Measurements from ENCODE around the gene TMC6. TPM values are rescaled to one million over a fixed set of nuclear protein-coding genes. Genes with fewer than 3 reads are reported as not detected.
"Not testable (repeated sequence)": the region's sequence is repeated elsewhere in the genome, so short reads cannot be mapped to it uniquely, and the experiment has no call there.

Gene TMC6
- total RNA-seq, 1 experiment from 2014 or later = 34.5 TPM

DNA sequence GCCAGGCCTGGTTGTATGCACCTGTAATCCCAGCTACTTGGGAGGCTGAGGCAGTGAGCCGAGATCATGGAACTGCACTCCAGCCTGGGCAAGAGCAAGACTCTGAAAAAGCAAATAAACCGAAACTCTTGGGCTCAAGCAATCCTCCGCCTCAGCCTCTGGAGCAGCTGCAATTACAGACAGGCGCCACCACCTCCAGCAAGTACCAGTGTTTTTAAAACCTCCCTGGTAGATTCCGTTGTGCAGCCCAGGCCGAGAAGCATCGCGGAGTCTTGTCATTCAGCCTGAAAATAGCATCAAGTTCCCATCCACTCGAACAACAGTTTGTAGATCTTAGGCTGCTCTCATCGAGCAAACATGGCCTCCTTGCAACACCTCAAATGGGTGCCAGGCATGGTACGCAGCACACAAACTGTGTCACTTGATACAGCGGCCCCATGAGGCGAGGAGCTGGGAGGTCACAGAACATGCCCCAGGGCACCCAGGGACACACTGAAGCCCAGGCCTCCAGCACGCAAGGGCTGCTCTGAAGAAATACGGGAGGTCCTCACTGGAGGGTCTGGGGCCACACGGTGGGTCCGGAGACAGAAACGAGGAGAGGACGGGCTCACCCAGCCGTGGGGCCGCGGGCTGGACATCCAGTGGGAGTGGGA, 18.1 kb downstream of the TMC6 start:
- no peak for DNase-seq (ENCODE audit: low spot score)

DNA sequence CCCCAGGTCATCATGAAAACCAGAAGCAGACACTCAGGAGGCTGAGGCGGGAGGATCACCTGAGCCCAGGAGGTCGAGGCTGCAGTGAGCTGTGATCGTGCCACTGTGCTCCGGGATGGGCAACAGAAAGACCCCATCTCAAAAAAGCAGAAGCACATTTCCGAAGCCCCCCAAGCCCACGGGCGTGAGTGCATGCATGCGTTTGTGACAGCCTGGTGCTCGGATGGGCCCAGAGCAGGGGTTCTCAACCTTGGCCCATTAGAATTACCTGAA, 19.1 kb downstream of the TMC6 start:
- no peak for DNase-seq (ENCODE audit: low spot score)

DNA sequence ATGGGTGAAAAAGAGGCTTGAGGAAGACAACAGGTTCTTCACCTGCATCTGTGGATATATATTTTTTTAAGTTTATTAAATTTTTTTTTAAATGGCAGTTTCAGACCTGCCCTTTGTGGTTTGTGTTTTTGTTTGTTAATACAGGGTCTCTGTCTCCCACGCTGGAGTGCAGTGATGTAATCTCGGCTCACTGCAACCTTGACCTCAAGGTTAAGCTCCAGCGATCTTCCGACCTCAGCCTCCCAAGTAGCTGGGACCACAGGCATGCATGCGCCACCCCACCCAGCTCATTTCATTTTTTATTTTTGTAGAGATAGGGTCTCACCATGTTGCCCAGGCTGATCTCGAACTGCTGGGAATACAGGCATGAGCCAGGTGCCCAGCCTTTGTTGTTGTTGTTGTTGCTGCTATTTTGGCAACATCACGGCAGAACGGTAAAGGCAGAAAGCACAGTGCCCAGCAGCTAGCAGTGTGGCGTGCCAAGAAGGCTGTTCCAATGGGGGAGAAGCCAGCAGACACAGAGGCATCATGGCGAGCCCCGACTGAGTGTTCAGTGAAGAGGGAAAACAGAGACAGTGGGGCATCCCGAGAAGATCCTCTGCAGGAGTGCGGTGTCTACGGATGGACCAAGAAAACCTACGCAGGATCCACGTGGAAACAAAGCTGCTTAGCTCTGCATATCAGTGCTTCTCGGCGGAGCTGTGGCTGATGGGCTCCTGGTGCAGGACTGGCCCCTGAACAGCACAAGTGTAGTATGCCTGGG, 19.6 kb downstream of the TMC6 start:
- no peak for DNase-seq (ENCODE audit: low spot score)

DNA sequence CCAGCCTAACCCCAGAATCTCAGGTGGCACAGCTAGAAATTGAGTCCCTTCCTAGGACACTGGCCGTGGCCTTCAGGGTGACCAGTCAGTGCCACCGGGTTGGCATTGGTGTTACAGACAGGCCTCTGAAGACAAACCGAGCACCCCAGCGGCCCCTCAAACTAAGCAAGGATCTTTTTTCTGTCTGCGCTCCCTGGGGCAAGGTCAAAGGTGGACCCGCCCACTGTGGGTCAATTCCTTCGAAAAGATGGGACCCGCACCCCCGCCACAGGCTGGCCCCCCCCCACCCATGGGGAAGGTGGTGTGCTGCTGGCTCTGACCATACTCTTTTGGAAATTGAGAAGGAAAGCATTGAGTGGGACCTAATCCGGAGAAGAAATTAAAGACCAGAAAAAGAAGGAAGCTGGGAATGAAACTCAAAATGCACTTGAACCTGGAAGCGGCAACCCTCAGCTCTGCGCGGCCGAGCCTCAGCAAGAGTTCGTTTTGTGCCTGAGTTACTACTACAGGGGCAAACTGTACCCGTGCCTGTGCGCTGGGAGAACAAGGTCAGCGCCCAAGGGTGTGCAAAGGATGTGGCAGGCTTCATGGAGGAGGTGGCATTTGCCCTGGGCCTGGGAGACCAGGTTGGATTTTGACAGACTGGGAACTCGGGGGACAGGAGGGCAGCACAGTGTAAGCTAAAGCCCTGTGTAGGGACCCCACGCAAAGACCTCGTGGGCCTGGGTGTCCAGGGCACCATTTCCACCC, 20.4 kb downstream of the TMC6 start:
- DNase-seq (ENCODE audit: low spot score) = no peak

DNA sequence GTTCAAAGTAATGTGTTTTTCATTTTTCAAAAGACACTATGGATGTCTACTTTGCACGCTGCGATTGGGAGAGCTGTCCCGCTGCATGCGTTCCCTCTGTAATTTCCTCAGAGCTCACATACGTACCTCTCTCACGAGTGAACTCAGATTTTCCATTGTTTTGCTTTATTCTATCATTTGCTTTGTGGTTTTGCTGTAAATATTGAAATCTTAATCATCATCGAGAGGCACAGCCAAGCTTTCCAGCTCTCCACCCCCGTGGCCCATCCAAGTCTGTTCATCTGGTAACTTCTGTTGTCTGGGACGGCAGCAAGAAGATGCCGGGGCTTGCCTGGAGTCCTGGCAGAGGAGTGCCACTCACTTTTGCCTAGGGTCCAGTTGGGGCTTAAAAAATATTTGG, 21.1 kb downstream of the TMC6 start:
- DNase-seq (ENCODE audit: low spot score) = no peak

DNA sequence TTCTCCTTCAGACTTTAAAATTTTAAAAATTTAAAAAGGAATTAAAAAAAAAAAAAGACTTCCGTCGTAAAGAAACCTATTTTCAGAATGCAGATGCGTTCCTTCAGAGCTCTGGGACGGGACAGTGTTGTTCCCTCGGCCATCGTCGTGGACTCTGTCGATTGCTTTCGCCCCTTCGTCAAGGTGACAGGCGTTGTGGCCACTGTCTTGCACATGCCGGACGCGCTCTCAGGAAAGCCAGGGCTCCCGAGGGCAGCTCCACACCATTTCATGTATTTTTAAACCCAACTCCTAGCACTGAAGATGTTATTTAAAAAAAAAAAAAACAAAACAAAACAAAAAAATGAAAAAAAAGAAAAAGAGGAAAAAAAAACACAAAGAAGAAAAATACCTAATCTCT, 22.3 kb downstream of the TMC6 start:
- DNase-seq (ENCODE audit: low spot score) = no peak

DNA sequence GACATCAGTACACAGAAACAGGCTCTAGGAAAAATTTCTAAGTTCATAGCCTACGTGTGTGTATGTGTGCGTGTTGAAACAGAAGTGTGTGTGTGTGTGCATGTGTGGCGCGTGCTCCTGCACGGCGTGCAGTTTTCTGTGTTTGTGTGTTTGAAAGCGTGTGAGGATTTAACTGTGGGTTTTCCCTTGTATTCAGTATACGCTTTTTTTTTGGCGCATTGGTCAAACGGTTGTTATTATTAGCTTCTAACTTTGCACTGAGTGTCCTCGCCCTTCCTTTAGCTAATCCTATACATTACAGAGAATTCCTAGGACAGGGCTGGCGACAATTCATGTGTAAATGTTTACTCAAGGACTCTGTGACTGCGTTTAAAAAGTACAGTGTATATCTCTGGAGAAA, 23.0 kb downstream of the TMC6 start:
- DNase-seq (ENCODE audit: low spot score) = no peak

DNA sequence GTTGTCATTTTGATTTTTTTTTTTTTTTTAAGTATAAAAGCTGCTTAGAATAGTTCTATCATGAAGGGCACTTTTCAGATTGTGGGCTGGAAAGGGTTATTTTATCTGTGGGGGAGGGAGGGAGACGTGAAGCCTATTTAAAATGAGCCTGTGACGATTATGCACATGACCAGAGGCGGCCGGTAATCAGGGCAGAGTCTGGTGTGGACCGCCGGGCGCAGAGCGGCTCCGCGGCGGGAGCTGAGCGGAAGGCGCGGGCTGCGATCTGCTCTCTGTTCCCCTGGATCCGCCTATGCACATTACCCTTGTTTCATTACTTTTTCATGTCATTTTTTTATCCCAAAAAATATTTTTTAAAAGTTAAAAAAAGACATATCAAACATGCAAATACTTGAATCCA, 23.5 kb downstream of the TMC6 start:
- DNase-seq (ENCODE audit: low spot score) = no peak

DNA sequence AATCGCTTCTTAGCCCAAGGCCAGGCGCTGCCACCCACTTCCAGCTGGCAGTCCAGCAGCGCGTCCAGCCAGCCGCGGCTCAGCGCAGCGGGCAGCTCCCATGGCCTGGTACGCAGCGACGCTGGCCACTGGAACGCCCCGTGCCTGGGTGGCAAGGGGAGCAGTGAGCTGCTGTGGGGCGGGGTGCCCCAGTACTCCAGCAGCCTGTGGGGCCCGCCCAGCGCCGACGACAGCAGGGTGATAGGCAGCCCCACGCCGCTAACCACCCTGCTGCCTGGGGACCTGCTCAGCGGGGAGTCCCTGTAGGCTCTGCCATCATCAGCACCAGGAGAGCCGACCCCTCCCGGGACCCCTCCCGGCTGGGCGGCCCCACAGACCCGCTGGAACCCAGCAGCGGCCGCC, 24.0 kb downstream of the TMC6 start:
- DNase-seq (ENCODE audit: low spot score) = no peak

DNA sequence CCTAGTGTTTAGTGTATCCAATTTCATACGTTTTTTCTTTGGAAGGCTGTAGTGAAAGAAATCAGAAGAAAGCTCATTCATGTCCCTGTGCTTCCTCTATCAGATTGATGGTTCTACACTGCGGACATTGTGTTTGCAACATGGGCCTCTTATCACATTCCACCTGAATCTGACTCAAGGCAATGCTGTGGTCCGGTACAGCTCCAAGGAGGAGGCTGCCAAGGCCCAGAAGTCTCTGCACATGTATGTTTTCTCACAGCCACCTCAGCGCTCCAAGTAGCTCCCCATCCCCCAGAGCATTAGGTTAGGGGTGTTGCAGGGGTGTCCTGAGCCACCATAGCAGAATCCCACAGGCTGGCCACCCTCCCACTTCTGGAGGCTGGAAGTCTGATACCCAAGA, 25.2 kb downstream of the TMC6 start:
- DNase-seq (ENCODE audit: low spot score) = no peak

DNA sequence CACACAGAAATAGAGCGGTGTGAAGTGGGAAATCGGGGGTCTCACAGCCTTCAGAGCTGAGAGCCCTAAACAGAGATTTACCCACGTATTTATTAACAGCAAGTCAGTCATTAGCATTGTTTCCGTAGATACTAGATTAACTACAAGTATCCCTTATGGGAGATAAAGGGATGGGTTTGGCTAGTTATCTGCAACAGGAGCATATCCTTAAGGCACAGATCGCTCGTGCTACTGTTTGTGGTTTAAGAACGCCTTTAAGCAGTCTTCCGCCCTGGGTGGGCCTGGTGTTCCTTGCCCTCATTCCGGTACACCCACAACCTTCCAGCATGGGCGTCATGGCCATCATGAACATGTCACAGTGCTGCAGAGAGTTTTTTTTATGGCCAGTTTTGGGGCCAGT, 27.0 kb downstream of the TMC6 start:
- DNase-seq (ENCODE audit: low spot score) = no peak

DNA sequence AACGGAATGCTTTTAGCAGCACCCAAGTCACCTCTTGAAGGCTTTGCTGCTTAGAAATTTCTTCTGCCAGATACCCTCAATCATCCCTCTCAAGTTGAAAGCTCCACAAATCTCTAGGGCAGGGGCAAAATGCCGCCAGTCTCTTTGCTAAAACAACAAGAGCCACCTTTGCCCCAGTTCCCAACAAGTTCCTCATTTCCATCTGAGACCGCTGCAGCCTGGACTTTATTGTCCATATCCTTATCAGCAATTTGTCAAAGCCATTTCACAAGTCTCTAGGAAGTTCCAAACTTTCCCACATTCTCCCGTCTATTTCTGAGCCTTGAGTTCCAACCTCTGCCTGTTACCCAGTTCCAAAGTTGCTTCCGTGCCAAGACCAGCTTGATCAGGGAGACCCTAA, 27.4 kb downstream of the TMC6 start:
- no peak for DNase-seq (ENCODE audit: low spot score)

DNA sequence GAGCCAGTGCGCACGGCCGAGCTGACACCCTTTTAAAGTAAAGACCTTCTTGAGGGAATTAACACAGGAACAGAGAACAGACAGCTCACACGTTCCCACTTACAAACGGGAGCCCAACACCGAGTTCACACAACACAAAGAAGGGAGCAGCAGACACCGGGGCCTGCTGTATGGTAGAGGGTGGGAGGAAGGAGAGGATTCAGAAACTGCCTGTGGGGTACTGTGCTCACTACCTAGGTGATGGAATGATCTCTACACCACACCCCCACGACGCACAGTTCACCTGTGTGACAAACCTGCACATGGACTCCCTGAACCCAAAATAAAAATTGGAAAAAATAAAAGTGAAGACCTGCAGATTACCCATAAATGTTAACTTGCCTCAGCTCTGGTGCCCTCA, 32.5 kb downstream of the TMC6 start:
- no peak for DNase-seq (ENCODE audit: low spot score)

DNA sequence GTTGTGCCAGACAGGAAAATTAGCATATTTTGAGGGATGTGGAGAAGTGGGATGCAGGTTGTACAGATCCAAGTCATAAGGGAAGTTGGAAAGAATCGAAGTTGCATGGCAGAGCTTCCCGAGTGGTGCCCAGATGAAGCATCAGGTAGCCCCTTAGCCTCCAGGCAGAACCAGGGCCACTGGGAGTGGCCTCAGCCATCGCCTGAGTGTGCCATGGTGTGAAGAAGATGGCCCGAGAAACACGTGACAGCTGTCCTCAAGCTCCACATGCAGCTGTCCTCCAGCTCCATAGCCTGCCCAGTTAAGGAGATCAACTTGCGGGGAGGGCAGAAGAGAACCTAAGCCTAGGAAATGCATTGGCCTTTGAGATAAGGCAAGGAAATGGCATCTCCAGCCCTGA, 33.5 kb downstream of the TMC6 start:
- no peak for DNase-seq (ENCODE audit: low spot score)

DNA sequence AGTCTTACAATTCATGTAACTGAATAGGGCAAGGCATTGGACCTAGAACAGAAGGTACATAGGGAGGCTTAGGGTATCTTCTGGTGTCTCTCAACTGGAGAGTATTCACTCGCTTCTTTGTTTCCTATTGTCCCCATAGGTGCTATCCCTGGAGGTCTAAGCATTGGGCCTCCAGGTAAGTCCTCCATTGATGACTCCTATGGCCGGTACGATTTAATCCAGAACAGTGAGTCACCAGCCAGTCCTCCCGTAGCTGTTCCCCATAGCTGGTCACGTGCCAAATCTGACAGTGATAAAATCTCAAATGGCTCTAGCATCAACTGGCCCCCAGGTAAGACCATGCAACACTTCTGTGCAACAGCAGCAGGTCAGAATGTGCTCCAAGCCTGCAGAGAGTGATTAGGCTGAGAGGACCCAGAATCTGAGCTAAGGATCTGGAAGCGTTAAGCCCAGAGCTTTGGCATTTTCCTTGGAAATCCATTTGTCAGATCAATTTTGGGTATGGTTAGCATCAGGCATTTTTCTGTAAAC, 35.7 kb downstream of the TMC6 start:
- DNase-seq (ENCODE audit: low spot score) = no peak

DNA sequence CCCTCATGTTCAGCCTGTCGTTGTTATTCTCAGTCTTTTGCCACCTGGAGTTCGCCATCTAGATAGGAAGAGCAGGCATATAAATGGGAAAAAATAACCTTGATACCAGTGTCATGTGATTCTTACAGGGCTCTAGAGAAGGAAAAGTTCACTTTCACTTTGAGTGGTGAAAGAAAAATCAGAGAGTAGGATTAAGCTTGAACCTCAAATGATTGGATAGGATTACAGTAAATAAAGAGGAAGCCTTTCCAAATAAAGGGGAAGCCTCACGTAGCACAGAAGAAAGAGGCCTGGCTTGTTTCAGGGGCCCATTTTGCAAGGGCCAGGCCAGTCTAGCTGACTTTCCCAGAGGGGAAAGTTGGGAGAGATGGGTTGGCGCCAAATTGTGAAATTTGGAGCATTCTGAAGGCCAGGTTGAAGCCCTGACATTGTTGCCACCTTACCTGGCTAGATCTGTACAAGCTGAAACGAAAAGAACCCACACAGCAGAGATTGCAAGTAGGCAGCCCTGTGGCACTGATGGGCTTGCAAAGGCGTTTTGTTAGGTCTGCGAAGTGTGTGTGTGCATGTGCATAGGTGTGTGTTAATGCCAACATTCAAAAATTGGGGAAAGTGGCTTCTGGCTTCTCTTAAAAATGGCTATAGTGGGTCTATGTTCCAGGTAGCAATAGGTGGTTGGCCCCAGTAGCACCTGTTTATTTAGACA, 38.8 kb downstream of the TMC6 start:
- DNase-seq (ENCODE audit: low spot score) = no peak

DNA sequence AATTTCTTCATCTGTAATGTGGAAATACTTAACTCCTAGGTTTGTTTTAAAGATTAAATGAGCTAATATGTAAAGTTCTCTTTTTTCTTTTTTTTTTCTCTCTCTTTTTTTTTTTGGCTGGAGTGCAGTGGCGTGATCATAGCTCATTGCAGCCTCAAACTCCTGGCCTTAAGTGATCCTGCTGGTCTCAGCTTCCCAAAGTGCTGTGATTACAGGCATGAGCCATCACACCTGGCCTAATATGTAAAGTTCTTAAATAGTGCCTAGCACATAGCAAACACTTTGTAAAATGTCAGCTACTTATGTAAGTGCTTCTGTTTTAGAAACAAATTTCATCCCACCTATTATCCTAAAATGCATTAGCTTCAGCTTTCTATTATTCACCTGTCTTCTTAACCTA, 40.0 kb downstream of the TMC6 start:
- no peak for DNase-seq (ENCODE audit: low spot score)

DNA sequence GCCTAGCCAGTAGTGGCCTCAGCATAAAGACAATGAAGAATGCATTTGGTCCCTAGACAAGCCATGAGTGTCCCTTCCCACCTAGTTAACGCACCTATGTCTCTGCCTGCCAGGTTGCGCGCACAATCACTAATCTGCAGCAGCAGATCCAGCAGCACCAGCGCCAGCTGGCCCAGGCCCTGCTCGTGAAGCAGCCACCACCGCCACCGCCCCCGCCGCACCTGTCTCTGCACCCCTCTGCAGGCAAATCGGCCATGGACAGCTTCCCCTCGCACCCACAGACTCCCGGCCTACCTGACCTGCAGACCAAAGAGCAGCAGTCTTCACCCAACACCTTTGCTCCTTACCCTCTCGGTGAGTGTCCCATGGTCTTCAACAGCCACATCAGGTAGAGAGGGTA, 41.8 kb downstream of the TMC6 start:
- no peak for DNase-seq (ENCODE audit: low spot score)

DNA sequence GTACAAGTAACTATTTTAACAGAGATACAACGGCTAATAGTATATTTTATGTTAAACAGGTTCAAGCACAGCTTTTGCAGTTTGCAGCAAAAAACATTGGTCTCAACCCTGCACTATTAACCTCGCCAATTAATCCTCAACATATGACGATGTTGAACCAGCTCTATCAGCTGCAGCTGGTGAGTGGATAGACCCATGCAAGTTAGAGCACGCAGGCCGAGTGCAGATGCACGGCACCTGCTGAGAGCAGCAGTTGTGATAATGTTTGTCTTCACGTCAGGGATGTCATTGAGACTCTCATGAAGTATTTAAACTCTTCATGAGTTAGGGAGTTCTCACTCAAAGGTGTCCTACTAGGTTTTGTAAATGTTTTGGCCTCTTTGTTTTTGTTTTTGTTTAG, 45.6 kb downstream of the TMC6 start:
- DNase-seq (ENCODE audit: low spot score) = no peak

DNA sequence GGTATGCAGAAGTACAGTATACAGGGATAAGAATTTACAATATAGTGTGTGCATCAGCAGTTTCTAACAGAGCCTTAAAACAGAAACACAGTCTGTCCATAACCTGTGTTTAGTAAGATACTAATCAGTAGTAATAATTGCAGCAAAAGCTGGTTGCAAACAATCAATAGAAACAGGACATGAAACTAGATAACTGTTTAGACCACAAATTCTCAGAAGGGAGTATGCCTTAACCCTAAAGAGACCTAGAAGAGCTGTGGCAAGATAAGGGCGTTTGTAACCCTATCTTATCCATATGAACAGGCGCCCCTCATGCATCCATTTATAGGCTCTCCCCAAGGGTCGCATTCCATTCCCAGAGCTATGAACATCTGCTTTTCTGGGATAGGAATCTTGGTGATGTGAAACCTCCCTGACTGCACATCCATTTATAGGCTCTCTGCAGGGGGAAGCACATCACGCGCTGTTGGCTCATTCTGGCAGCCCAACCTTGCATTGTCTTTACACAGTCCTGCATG, 46.1 kb downstream of the TMC6 start:
- DNase-seq (ENCODE audit: low spot score) = not testable (repeated sequence)

DNA sequence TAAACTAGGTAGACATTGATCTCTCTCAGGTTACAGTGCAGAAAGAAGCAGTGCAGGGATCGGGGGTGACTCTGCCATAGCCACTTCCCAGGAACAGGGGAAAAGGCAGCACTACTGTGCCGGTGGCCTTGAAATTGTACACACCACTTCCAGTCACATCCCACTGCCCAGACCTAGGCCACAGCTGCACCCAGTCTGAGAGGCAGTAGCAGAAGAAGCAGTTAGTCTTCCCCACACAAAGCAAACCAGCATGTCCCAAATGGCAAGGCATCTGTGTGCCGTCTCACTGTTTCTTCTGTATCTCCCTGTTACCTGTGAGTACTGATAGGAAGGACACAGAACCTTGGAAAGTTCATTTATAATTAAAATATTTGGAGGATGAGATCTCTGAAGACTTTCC, 47.0 kb downstream of the TMC6 start:
- DNase-seq (ENCODE audit: low spot score) = no peak

DNA sequence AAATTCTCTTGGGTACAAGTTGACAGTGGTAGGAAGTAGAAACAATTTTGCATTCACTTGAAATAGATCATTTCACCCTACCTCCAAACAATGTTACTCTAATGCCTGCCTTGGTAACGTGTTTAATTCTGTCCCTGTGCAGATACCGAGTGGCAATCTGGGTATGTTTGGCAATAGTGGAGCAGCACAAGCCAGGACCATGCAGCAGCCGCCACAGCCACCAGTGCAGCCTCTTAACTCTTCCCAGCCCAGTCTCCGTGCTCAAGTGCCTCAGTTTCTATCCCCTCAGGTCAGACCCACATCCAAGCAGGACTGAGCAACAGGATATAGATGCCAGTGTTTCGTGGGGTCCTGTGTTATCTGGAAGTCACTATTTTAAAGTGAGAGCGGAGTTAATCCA, 49.3 kb downstream of the TMC6 start:
- DNase-seq (ENCODE audit: low spot score) = no peak
